SH-SY5Y (cell line): ENCODE results near the gene MSL2.

Experiments used
- GATA2 ChIP-seq: IDR thresholded peaks from 2 replicates; pipeline ENCODE4 v1.6.1; 2011; ENCODE audit warnings: mild to moderate bottlenecking, low read depth, low read length
- GATA3 ChIP-seq: IDR thresholded peaks from 2 replicates; pipeline ENCODE4 v1.6.1; 2011; ENCODE audit warnings: low read depth, mild to moderate bottlenecking, low read length, moderate library complexity

DNA sequence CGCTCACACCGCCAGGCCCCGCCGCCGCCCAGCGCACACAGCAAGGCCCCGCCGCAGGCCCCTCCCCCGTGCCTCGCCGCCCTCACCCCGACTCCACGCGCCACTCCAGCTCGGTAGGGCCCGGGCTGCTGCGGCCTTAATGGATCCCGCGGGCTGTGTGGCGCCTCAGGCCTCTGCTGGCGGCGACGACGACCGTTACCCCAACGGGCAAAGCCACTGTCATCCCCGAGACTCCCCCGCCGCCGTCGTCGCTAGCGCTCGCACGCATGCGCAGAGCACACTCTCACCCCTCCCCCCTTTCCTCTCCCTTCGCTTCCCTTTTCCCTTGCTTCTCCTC is at the start of gene MSL2:
- TF ChIP-seq GATA2 (no peak), GATA3 (no peak)
